Fibroblast of skin of abdomen (primary cell): Measurements from ENCODE around the gene FAM131C. TPM values are rescaled to one million over a fixed set of nuclear protein-coding genes. Genes with fewer than 3 reads are reported as not detected.
A peak's percentile ranks its signal among the peaks of the same experiment; 100 is the strongest.
"Not testable (repeated sequence)": the region's sequence is repeated elsewhere in the genome, so short reads cannot be mapped to it uniquely, and the experiment has no call there.

Experiments used
- DNase-seq: peaks from one replicate; pipeline ENCODE4 v3.0.0-alpha.2; 2013
- polyA plus RNA-seq, 2 experiments: library from polyadenylated mRNA; unstranded; fragments of 120-200 nt; gene quantifications; one replicate each; pipeline ENCODE4 v1.2.1, GENCODE V29; 2013; ENCODE audit not compliant: insufficient read length in 2 of 2

The FAM131C gene, protein sequence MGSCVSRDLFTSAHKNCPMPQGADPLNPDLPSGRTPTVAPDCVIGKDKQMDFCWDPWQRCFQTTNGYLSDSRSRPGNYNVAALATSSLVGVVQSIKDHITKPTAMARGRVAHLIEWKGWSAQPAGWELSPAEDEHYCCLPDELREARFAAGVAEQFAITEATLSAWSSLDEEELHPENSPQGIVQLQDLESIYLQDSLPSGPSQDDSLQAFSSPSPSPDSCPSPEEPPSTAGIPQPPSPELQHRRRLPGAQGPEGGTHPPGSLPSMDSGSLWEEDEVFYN
- polyA plus RNA-seq (2013, experiment 1 of 2; ENCODE audit: insufficient read length), result 1.2 TPM
- polyA plus RNA-seq (2013, experiment 2 of 2; ENCODE audit: insufficient read length), result 1.2 TPM

DNA sequence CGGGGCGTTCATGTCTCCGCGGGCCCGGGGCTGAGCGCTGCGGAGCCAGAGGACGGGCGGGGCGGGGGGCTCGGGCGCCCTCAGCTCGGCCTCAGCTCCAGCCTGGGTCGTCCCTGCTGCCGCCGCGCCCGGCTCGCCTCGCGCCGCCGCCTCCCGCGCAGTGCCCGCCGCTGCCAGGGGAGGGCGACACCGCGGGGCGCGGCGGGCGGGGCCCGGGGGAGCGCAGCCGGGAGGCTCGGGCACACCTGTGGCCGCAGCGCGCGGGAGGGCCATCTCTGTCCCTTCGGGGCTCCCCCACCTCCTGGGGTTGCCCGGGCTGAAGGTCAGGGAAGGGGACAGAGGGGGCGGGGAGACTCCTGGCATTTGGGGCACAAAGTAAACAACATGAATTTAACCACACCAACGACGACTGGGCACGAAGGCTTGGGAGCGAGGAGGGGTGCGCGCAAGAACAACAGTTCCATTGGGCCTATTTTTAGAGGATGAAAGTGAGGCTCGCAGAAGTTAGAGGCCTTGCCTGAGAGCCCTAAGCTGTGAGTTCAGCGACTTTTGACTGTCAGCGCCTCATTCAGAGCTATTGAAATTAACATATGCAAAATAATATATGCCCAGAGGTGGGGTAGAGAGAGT is at the start of gene FAM131C:
Gene FAM131C, minus strand, starts transcription at position 162 of the 630 bp plus-strand sequence. CDS start 209 bp downstream, outside the sequence.
- DNase-seq, result no peak

DNA sequence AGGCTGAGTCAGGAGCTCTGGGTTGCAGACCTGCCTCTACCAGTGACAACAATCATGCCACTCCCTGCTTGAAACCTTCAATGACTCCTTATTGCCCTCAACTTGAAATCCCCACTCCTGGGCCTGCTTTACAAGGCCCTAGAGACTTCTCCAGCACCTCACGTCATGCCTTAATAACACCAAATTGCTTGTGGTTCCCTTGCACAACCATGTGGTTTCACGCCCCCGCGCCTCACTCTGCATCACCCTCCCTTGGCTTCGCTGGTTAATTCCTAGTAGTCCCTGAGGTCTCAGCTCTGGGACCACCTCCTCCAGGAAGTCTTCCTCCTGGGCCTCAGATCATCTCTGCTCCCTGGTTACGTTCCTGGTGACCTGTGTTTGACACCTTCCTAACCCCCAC is 49.5 kb upstream of the FAM131C start:
- DNase-seq, result peak; percentile 87

DNA sequence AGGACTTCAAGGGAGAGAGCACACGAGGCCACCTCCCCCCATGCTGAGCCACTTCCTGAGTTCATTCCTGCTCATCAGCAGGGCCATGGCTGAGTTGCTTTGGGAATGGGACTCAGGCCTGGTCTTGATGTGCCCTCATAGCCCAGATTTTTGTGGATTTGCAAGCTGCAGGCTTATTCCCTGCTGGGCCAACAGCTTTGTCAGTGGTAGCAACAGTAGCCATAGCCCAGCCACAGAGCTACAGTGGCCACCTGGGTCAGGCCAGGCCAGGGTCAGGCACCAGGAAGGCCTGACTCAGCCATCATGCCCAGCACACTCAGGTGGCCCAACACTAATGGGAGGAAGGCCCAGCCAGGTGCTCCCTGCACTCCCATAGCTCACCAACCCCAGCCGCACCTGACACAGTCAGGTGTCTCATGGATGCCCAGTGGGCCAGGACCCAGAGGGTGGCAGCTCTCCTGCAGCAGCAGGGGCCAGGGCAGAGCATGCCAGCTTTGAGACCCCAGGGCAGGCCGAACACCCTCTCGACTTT is 49.0 kb upstream of the FAM131C start:
- peak; percentile 67 for DNase-seq

DNA sequence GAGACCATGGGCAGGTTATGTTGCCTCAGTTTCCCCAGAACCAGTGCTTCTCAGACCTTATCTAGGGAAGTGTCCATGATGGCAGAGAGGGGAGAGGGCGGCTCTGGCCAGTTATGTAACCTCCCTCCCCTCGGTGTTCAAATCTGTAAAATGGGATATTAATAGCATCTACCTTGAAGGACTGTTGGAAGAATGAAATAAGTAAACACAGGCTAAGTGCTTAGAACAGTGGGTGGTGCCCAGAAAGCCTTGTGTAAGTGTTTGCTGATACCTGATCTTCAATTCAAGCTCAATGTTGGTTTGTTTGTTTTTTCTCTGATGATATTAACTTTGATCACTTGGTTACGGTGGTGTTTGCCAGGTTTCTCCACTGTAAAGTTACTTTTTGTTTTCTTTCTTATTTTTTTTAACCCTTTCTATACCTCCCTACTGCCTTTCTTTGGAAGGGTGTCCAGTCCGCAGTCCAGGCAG is 47.5 kb upstream of the FAM131C start:
- DNase-seq, result no peak

DNA sequence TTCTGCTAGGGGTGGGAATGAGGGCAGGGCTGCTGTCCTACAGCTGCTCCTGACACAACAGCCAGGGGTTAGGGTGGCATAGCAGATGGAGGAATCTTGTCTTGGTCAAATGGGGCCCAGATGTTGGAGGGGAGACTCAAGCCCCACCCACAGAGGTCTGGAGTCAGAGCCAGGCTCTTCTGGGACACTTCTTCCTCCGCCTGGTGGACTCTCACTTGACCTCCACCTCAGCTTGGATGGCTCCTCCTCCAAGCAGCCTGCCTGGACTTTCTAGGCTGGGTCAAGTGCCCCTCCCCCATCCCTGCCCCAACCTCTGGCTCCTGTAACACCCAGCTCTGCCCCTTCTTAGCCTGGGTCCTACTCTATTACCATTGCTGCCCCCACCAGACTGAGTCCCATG is 47.0 kb upstream of the FAM131C start:
- DNase-seq, result no peak

DNA sequence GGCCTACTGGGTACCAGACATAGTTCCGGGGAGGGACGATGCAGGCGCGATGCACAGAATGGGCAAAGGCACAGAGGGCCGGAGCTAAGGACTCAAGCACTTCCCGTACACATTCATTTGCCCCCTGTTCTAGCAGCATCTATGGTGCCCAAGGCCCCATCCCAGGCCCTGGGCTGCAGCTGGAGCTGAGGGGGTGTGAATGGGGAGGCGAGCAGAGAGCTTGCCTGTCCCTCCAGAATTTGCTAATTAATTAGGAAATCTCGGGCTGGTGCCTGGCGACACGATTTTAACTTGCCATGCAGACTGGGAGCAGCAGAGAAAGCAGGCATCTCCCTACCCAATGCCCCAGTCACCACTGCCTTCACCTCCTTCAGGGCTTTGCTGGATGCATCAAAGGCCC is 46.5 kb upstream of the FAM131C start:
- DNase-seq, result no peak

DNA sequence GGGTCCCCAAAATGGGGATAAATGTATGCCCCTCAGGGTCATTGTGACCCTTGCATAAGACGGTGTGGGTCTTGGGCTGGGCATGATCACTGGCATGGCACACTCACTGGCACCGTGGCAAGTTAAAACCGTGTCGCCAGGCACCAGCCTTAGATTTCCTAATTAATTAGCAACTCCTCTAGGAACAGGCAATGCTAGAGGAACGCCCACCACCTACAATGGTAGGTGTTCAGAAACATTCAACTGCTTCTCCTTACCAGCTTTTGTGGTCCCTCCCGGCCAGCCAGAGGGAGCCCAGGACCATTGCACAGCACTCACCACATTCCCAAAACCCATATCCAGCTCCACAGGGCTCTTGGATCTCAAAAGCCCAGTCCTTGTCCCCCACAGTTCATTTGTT is 46.1 kb upstream of the FAM131C start:
- no peak for DNase-seq

DNA sequence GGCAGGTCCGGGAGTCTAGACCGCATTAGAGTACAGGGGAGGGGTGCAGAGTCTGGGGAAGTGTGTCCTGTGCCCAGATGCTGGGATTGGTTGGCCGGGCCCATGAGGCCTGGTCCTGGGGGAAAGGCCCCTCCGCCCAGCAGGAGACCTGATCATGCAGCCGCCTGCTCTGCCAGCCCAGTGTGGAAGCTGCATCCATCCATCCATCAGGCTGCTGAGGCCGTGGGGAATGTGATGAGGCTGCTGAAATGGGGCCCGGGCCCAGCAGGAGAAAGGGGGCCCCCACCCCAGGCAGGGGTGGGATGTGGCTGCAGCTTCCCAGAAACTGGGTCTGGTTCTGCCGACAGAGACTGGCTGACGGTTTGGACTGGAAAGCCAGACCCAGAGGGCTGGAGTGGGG is 45.3 kb upstream of the FAM131C start:
- no peak for DNase-seq

DNA sequence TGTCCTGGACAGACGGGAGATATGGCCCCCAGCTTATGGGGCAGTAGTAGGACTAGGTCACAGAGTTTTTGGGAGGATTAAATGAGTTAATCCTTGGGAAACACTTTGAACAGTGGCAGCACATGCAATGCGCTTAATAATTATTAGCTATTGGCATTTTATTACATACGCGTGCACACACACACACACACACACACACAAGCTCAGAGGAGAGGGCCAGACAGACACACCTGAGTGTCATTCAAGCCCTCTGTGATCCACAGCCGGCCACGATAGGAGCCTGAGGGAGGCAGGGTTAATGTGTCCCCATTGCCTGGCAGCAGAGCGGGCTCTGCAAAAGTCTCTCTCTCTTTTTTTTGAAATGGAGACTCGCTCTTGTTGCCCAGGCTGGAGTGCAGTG is 44.5 kb upstream of the FAM131C start:
- no peak for DNase-seq

DNA sequence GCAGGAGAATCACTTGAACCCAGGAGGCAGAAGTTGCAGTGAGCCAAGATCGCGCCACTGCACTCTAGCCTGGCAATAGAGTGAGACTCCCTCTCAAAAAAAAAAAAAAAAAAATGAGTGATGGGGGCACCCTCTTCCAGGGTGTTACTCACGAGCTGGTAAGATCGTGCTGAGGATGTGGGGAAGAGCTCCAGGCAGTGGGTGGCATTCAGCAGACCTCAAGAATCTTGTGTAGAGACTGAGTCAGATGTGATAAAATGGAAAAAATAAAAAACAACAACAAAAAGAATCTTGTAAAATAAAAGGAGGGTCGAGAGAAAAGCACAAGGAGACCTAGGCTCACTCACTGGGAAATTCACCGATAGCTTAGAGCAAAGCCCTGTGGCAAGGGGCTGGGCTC is 43.9 kb upstream of the FAM131C start:
- peak; percentile 43 for DNase-seq

DNA sequence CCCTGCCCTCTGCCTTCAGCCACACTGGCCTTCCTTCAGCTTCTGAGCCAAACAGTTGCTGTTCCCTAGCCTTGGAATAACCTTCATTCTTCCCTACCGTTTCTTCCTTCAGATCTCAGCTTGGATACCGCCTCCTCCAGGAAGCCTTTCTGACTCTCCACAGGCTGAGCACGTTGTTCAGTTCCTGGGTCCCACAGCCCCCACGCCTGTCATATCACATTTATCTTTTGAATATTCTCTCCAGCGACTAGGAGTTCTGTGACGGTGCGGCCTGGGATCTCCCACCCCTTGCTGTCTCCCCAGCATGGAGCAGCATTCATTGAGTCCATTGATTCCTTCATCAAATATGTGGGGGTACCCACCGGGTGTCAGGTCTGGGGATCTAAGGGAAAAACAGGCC is 43.2 kb upstream of the FAM131C start:
- DNase-seq, result no peak

DNA sequence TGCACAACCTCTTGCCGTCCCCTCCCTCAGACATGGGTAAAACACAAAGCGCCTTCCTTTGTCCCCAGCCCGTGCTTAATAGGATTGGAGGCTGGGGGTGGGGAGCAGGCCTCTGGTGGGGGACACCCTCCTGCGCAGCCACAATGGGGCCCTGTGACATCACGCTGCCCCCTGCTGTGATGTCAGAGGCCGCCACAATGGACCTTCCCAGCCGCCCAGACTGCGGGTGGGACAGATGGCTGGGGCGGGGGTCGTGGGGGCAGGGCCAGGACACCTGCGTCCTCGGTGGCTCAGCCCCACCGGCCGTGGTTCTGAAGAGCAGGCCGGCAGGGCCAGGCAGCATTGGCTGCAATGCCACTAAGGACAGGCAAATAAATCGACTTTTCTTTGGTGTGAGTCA is 42.6 kb upstream of the FAM131C start:
- DNase-seq, result no peak

DNA sequence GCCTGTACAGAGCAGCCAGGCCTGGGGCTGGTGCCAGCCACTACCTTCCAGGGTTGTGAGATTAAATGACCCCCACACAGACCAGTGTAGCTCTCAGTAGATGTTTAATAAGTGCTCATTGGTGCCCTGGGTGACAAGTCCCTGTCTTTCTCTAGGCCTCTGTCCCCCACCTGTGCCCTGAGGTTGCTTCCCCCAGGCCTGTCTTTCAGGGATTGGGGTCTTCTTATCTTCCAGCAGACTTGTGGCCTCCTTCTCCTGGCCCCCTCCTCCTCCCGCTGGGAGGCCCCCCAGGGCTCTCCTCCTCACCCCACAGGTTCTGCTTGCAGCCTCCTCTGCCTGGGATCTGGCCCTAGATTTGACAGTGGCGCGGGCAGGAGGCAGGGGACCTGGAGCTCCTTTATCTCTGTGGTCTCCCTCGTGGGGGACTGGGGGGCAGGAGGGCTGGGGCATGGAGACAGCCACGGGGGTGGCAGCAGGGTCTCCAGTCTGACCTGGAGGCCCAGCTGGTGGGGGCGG is 42.1 kb upstream of the FAM131C start:
- no peak for DNase-seq

DNA sequence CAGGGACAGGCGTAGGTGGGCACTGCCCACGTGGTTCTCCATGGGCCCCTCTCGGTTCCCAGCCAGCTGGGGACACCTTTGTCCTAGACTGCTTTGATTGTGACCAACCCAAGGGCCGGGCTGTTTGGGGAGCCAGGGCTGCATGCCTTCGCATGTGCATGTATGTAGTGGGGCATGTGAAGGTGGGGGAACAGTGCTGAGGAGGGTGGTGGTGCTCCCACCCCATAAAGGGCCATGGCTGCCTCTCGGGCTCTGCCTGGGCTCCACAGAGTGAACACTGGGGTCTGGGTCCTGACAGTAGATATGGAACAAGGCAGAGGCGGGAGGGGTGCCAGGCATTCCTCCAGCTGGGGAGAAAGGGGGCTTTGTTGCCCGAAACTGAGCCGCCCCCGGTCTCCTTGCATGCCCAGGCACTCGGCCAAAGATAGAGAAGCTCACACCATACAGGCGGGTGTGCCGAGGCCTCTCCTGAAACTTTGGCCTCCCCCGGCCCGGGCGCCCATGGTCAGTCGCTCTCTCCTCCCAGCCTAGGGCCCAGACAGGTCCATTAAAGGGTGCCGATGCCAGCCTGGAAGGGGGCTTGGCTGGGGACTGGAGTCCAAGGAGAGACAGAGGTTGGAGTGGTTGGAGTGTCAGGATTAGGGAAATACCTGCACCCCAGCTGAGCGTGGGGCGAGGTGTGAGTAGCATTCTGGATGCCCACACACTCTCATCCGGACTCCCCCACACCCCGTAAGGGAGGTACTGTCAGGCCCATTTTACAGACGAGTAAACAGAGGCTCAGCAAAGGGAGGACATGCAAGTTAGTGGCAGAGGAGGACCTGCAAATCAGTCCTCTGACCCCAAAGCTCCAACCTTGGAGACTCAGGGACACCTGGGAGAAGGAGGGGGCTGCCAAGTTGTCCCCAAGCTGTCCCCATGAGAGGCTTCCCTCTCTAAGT is 41.3 kb upstream of the FAM131C start:
- DNase-seq, result no peak

DNA sequence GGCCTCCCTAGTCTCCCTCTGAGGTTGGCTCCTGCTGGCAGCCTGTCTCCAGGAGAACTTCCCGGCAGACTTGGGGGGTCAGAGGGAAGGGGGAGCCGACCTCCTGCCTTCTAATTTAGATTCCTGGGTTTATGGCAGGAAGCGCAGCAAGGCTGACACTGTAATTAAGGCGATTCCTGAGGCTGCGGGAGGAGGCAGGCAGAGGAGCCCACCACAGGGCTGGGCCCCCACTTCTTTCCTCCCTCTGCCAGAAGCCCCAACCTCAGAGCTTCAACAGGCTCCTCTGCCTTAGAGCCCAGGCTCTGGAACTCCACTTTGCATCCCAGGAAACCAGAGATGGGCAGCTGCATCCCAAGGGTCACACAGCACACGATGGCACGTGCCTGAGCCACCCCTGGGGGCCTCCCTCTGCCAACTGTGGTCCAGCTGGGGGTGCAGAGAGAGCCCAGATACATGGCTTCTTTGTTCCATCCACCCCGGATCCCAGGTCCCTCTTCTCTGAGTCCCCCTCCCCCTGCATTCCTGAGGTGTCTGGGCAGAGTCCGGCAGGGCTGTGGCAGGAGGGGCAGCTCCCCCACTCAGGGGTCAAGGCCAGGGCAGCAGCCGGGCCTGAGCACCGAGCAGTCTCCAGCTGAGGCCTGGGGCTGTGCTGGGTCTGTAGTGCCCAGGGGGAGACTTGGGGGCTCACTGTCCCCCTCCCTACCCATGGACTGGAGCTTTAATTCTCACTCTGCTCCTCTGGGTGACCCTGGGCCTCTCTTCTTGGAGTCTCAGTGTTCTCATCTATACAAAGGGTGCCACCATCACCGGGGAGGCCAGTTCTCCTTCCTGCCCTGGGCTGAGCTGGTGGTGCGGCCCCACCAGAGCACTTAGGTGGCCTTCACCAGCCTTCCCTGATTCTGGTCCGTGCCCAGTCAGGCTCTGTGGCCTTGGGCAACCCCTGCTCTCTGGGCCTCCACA is 39.4 kb upstream of the FAM131C start:
- DNase-seq, result peak; percentile 58

DNA sequence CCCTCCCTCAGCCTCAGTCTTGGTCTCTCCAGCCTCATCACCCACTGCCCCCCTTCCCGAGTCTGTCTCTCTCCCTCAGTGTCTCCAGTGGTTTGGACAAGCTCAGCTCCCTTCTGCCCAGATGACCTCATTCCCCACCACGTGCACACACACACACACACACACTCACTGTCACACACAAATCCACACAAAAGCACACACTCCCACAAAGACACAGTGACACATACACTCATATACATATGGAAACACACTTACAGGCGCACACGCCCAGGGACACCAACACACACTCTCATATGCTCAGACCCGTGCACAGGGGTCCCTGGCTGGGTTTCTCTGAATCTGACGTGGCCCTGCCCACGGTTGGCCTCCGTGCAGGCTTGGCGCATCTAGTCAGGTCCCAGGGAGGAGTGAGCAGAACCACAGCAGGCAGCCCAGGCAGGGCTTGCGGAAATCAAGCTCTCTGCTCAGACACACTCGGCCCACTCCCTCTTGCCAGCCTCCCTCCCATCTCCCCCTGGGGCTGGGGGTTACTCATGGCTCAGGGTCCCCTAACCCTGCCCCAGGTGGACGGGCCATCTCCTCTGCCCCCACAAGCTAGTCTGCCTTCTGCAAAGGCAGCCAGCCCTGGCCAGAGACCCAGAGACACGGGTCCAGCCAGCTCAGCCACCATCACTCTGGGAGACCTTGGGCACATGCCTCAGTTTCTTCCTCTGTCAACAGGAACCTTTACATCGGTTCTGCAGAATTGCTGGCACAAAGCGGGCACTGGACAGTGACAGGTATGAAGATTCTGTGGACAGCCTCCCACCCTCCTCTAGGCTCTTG is 38.5 kb upstream of the FAM131C start:
- peak; percentile 79 for DNase-seq

DNA sequence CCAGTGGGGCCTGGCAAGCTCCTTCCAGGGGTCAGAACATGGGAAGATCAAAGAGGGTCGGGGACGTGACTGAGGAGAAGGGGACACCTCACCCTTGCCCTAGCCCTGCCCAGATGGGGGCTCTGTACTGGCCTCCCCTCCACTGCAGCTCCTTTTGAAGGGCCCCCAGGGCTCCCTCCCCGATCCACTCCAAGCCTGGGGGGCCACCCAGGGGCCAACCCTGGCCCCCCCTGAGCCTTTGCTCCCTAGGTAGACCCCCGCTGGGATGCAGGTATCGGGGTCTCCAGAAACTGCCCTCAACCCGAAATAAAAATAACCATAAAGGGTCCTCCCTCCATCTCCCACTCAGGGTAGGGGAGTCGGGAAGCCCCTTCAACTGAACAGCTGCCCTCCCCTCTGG is 37.4 kb upstream of the FAM131C start:
- no peak for DNase-seq

DNA sequence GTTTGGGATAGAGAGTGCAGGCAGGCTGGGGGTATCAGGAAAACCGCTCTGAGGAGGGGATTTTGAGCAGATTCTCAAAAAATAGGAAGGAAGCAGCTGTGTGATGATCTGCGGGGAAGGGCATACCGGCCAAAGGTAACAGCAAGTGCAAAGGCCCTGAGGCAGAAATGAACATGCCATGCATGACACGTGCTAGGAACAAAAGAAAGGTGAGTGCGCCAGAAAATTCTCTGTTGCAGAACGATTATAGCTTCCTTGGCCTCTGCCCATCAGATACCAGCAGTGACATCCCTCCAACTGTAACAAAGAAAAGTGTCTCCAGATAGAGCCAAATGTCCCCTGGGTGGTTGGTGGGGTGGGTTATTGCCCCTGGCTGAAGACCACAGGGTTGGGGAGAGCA is 37.0 kb upstream of the FAM131C start:
- DNase-seq, result no peak

DNA sequence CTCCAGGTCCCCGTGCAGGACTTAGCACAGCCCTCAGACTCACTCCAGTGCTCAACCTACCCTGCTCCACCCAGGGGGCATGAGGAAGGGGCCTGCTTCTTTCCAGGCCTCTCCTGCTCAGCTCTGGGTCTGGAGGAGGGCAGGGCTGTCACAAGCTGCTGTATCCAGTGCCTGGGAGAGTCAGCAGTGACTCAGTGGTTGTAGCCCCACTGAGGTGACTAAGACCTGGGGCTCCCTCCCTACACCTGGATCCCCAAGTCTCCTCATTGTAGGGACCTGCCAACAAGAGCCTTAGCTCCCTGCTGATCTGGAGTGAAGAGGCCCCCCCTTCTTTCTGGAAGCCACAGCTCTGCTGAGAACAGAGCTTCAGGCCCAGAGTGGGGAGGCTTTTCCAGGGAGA is 36.1 kb upstream of the FAM131C start:
- no peak for DNase-seq

DNA sequence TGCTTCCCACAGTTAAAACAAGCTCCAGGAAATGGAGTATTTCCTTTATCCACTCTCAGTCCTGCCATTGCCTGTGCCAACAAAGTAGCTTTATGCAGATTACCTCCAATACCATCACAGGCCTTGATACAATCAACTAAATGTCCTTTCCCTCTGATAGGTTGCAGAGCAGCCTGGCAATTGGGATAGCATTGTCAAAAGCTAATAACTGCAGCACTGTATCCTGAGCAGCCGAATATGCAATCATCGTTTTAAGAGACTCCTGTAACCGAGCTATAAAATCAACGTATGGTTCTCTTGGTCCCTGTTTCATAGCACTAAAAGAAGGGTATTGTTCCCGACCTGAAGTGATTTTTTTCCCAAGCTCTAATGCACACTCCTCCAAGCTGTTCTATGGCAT is 33.6 kb upstream of the FAM131C start:
- not testable (repeated sequence) for DNase-seq
